ENCODE measurements around the gene GCG. TPM values are rescaled to one million over a fixed set of nuclear protein-coding genes. Genes with fewer than 3 reads are reported as not detected.

Gene GCG
- total RNA-seq, result not detected

DNA sequence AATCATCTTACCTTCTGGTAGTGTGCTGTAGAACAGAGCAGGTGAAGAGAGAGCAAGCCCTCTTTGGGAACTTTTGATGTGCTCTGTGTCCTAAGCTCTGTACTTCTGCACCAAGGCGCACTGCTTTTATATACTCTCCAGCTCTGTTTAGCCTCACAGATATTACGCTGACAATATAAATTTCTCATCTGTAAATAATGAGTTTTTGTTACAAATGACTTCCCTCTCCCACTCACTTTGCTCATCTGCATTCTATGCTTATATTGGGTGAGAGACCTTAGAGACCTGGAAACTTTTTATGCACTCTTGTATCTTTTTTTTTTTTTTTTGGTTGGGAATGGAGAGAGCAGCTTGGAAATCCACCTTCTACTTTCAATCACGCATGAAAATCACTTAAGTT lies at the start of gene GCG:
Gene GCG, minus strand, starts transcription at position 101 of the 400 bp plus-strand sequence. CDS start 3,069 bp downstream, outside the sequence.
- Mint-ChIP-seq H3K4me1 (peaks cover 4% of the 10 kb centered on the region), H3K9me3 (ENCODE audit: low read depth) (no peaks in the 10 kb centered on the region), H3K27me3 (peaks cover 65% of the 10 kb centered on the region), H3K27ac (no peak within 1 kb of the TSS), H3K4me3 (no peak within 1 kb of the TSS), H3K36me3 (no peaks in the 10 kb centered on the region)
- no peak for ATAC-seq
- no peak for DNase-seq
- CTCF ChIA-PET, result interaction anchor here (1.2 to 4.8 kb wide), 4 partner anchors 14 to 147 kb away, joined by 4 to 36 read pairs (median 8); no protein-coding TSS in a partner anchor

DNA sequence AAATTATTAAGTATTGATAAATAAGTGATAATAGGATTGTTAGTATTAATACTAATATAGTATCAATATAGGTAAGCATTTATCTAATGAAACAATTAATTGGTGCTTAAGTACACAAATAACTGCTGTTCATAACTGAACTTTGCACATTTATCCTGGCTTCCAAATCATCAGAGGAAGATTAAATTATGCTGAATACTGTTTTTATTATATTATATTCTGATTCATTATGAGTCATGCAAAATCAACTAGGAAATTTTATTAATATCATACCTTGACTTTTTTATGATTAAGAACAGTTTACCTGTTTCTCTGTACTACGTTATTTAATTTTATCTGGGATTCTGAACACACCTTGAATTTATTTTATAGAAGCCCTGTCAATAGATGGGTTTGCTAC lies 48.6 kb upstream of the GCG start:
- Mint-ChIP-seq H3K27me3 (peaks cover 46% of the 10 kb centered on the region), H3K4me1 (no peaks in the 10 kb centered on the region), H3K27ac (no peak overlapping the region), H3K4me3 (no peak overlapping the region), H3K36me3 (no peaks in the 10 kb centered on the region), H3K9me3 (ENCODE audit: low read depth) (no peaks in the 10 kb centered on the region)
- no peak for ATAC-seq
- DNase-seq, result no peak
- CTCF ChIA-PET, result no interaction called here

- ATAC-seq (no peak), DNase-seq (no peak)
- Mint-ChIP-seq H3K4me3 (no peak overlapping the region), H3K4me1 (no peaks in the 10 kb centered on the region), H3K27me3 (peaks cover 49% of the 10 kb centered on the region), H3K27ac (no peak overlapping the region), H3K36me3 (no peaks in the 10 kb centered on the region), H3K9me3 (ENCODE audit: low read depth) (no peaks in the 10 kb centered on the region)
- CTCF ChIA-PET, result no interaction called here
Measured at GRCh38 chr2:162199913-162200312, 47.9 kb upstream of the GCG start.

DNA sequence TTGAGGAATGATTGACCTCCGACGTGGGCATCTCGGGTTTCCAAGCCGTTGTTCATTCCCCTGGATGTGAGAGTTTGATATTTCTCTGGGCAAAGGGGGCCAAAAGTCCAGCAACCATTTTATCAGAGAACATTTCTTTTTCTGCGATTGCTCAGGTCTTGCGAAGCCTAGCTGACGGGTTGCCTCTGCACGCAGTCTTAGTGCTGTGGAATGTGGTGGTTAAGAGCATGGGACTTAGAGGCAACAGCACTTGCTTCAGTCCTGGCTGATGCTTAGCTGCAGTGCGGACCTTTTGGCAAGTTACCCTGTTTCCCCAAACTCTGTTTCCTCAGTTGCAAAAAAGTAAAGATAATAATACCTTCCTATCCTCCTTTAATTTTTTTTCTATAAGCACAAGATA lies 46.2 kb upstream of the GCG start:
- Mint-ChIP-seq H3K4me1 (no peaks in the 10 kb centered on the region), H3K36me3 (no peaks in the 10 kb centered on the region), H3K4me3 (no peak overlapping the region), H3K9me3 (ENCODE audit: low read depth) (no peaks in the 10 kb centered on the region), H3K27ac (no peak overlapping the region), H3K27me3 (peaks cover 61% of the 10 kb centered on the region)
- ATAC-seq (no peak), DNase-seq (no peak)
- CTCF ChIA-PET, result no interaction called here

DNA sequence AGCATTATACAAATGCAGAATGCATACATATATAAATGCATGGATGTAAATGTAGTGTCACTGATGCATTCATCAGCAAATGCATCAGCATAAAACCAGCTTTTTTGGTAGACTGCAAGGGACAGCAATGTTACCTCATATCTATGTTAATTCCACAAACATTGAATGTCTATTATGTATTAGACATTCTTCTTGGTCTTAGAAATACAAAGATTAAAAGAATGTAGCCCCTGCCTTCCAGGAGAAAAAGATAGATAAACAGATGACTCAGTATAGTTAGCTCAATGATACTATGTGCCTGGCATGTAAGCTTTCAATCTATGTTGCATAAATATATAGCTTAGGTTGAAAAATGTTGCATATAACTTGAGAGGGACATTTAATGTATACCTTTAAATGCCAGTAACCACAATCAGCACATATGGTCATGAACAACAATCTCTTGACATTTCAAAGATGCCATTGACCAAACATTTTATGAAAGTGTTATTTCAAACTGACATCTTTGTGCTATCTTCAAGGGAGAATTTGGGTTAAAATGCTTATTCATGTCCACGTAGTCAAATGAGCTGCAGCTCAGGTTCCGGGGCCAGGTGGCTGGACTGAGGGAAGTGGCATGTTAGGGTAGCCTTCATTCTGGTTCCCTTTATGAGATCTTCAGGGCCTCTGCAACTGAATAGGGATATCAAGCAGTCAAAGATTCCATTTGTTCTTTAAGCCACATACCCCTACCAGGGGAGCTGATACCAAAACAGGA lies 45.2 kb upstream of the GCG start:
- ATAC-seq (no peak), DNase-seq (no peak)
- no peaks in the 10 kb centered on the region for H3K36me3 Mint-ChIP-seq
- H3K27me3 Mint-ChIP-seq, result peaks cover 68% of the 10 kb centered on the region
- H3K9me3 Mint-ChIP-seq (ENCODE audit: low read depth), result no peaks in the 10 kb centered on the region
- no peaks in the 10 kb centered on the region for H3K4me1 Mint-ChIP-seq
- H3K27ac Mint-ChIP-seq, result no peak overlapping the region
- H3K4me3 Mint-ChIP-seq, result no peak overlapping the region
- CTCF ChIA-PET, result interaction anchor here (0.6 to 1.3 kb wide), 2 partner anchors 23 to 1256 kb away, joined by 3 read pairs; no protein-coding TSS in a partner anchor

DNA sequence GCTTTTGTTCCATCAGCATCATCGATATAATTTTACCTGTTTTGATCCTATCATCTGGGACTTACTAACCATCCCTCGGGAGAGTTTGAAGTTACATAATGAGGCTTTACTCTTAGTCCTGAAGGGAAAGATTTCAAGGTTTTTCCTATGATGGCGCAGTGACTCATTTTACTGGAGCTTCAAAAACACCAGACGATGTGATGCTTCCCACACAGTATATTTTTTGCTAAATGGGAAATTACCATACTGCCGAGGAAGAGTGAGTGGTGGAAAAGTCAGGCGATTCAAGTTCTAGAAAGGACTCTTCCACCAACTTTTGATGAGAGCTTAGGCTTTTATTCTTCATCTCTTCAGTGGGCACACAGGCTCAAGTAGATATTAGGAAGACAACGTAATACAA lies 44.6 kb upstream of the GCG start:
- H3K27me3 Mint-ChIP-seq, result peaks cover 71% of the 10 kb centered on the region

GRCh38 chr2:162188451-162188850 lies 36.4 kb upstream of the GCG start:
- ATAC-seq (no peak), DNase-seq (no peak)
- CTCF ChIA-PET, result no interaction called here
- no peaks in the 10 kb centered on the region for H3K36me3 Mint-ChIP-seq
- peaks cover 41% of the 10 kb centered on the region for H3K27me3 Mint-ChIP-seq
- no peak overlapping the region for H3K27ac Mint-ChIP-seq
- H3K4me1 Mint-ChIP-seq, result no peaks in the 10 kb centered on the region
- H3K9me3 Mint-ChIP-seq (ENCODE audit: low read depth), result no peaks in the 10 kb centered on the region
- H3K4me3 Mint-ChIP-seq, result no peak overlapping the region

More for the DNA sequence above, 44.6 kb upstream of the GCG start:
- no peaks in the 10 kb centered on the region for H3K36me3 Mint-ChIP-seq
- no peak overlapping the region for H3K27ac Mint-ChIP-seq
- no peak for DNase-seq
- no peaks in the 10 kb centered on the region for H3K9me3 Mint-ChIP-seq (ENCODE audit: low read depth)
- CTCF ChIA-PET, result interaction anchor here (0.6 to 1.3 kb wide), 2 partner anchors 24 to 1255 kb away, joined by 3 read pairs; no protein-coding TSS in a partner anchor
- no peak for ATAC-seq
- no peak overlapping the region for H3K4me3 Mint-ChIP-seq
- no peaks in the 10 kb centered on the region for H3K4me1 Mint-ChIP-seq

DNA sequence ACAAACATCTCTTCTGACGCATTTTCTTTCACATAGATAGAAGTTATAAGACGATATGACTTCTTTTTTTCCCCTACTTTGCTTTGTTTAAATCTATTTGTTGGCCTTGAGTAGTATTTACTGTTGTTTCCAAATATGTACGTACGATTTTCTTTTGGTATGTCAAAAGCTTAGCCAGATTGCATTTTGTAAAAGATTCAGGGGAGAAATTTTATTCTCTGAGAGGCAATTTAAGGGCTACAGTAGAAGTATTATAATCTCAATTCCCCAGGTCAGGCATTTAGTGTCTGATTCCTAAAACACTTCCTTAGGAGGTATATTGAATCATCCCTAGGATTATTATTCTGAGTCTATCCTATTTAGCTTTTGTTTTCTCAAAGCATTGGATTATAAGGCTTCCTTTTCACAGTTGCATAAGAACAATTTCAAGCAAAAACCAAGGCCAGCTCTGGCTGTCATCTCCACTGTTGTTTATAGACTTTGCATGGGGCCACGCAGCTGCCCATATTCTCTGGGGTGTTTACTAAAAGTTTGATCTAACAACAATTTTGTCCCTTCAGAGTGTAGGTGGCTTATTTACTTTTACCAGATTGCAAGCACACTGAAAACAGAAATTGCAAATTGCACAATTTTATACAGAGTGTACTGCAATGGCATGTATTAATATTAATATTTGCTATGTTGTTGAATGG lies 33.6 kb upstream of the GCG start:
- DNase-seq, result no peak
- no peaks in the 10 kb centered on the region for H3K36me3 Mint-ChIP-seq
- H3K27me3 Mint-ChIP-seq, result peaks cover 27% of the 10 kb centered on the region
- H3K27ac Mint-ChIP-seq, result no peak overlapping the region
- CTCF ChIA-PET, result interaction anchor here (2.9 kb wide), 1 partner anchor 32 kb away, joined by 8 read pairs; no protein-coding TSS in a partner anchor
- no peaks in the 10 kb centered on the region for H3K9me3 Mint-ChIP-seq (ENCODE audit: low read depth)
- no peaks in the 10 kb centered on the region for H3K4me1 Mint-ChIP-seq
- no peak for ATAC-seq
- no peak overlapping the region for H3K4me3 Mint-ChIP-seq

DNA sequence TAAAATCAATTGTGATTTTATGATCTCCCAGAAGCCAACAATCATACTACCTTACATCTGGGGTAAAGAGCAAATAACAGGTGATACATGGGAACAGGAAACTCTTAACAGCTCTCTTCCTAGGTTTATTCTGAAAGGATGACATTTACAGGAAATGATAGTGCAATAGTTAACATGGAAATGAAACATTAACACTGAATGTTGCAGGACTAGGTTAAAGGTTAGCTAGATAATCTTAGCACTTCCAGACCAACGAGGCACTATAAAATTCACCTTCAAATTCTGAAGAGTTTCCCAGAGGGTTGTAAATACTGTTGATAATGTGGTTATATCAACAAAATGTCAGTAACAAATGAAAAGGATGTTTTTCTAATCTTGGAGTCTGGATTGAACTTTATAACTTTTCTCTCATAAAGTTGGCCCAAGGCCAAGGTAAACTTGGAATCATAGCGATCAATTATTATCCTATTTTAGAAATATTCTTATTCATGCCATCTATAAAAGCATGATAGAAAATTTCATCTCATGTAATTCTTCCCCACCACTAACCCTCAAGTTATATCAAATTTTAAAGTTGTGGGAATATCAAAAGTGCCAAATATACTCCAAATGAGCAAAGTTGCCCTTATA lies 32.9 kb upstream of the GCG start:
- no peaks in the 10 kb centered on the region for H3K9me3 Mint-ChIP-seq (ENCODE audit: low read depth)
- ATAC-seq, result no peak
- no peak overlapping the region for H3K4me3 Mint-ChIP-seq
- CTCF ChIA-PET, result interaction anchor here (2.9 kb wide), 1 partner anchor 31 kb away, joined by 8 read pairs; no protein-coding TSS in a partner anchor
- H3K27ac Mint-ChIP-seq, result no peak overlapping the region
- no peak for DNase-seq
- H3K36me3 Mint-ChIP-seq, result no peaks in the 10 kb centered on the region
- H3K27me3 Mint-ChIP-seq, result peaks cover 25% of the 10 kb centered on the region
- no peaks in the 10 kb centered on the region for H3K4me1 Mint-ChIP-seq

DNA sequence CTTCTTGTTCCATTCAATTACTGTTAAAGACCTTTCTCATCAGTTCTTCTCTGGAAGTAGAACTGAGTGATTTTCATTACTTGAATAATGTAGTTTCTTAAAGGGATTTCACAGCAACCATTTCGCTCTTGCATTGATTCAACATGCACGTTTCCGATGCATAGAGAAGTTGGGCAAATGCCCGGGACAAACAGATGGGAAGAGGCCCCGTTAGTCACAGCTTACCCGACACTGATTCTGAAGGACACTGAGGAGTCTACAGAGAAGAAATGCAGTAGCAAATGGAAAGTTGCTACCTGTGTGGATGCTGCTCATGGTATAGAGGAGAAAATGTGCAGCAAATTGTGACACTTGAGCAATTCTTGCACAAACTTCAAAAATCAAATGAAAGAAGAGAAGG lies 32.3 kb upstream of the GCG start:
- DNase-seq, result no peak
- Mint-ChIP-seq H3K36me3 (no peaks in the 10 kb centered on the region), H3K4me1 (no peaks in the 10 kb centered on the region), H3K27me3 (peaks cover 27% of the 10 kb centered on the region), H3K9me3 (ENCODE audit: low read depth) (no peaks in the 10 kb centered on the region), H3K27ac (no peak overlapping the region), H3K4me3 (no peak overlapping the region)
- CTCF ChIA-PET, result no interaction called here
- ATAC-seq, result no peak

DNA sequence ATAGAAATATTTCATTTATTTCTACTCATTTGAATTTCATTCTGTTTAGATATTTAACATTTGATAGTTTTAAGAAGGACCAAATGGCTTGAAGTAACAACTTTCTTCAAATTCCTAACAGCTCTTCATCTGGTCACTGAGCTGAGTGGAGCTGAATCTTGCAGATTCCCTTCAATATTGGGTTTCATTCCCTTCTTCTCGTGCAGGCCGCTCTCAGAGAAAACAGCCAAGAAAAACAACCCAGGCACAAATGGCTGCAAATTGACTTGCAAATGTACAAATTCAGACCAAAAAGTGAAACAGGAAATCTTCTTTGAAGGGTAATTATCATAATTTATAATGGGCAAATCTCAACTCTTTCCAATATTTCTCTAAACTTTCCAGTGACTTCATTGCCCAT lies 30.3 kb upstream of the GCG start:
- Mint-ChIP-seq H3K4me1 (no peaks in the 10 kb centered on the region), H3K4me3 (no peak overlapping the region), H3K9me3 (ENCODE audit: low read depth) (no peaks in the 10 kb centered on the region), H3K27ac (no peak overlapping the region), H3K27me3 (peaks cover 23% of the 10 kb centered on the region), H3K36me3 (no peaks in the 10 kb centered on the region)
- DNase-seq (no peak), ATAC-seq (no peak)
- CTCF ChIA-PET, result interaction anchor here (1.0 to 1.2 kb wide), 3 partner anchors 10 to 121 kb away, joined by 3 to 4 read pairs (median 3); no protein-coding TSS in a partner anchor

- H3K4me3 Mint-ChIP-seq, result no peak overlapping the region
- H3K4me1 Mint-ChIP-seq, result peaks cover under 1% of the 10 kb centered on the region
- no peak overlapping the region for H3K27ac Mint-ChIP-seq
- H3K36me3 Mint-ChIP-seq, result no peaks in the 10 kb centered on the region
- ATAC-seq (no peak), DNase-seq (no peak)
- CTCF ChIA-PET, result no interaction called here
- H3K27me3 Mint-ChIP-seq, result peaks cover 47% of the 10 kb centered on the region
- no peaks in the 10 kb centered on the region for H3K9me3 Mint-ChIP-seq (ENCODE audit: low read depth)
Measured at GRCh38 chr2:162177301-162177700, 25.3 kb upstream of the GCG start.

- Mint-ChIP-seq H3K4me1 (peaks cover 13% of the 10 kb centered on the region), H3K4me3 (no peak overlapping the region), H3K27me3 (peaks cover 45% of the 10 kb centered on the region), H3K27ac (no peak overlapping the region), H3K9me3 (ENCODE audit: low read depth) (no peaks in the 10 kb centered on the region), H3K36me3 (no peaks in the 10 kb centered on the region)
- no peak for ATAC-seq
- no peak for DNase-seq
- CTCF ChIA-PET, result interaction anchor here (1.2 kb wide), 1 partner anchor 45 kb away, joined by 4 read pairs; no protein-coding TSS in a partner anchor
Measured at GRCh38 chr2:162175714-162176113, 23.7 kb upstream of the GCG start.

All from activated CD8-positive, alpha-beta memory T cell treated with anti-CD3 and anti-CD28 coated beads, Interleukin-2, amount 10 ng/mL, durations not matched to agents 7 days and 5 days (primary cell).